IMR-90 (cell line): Measurements from ENCODE around the gene BSND.

Source experiments
- RFX5 ChIP-seq: IDR thresholded peaks from 2 replicates; pipeline ENCODE4 v1.8.0; 2012; ENCODE audit warnings: low read depth, mild to moderate bottlenecking, low read length, moderate library complexity
- SMC3 ChIP-seq: fragments of 150-350 bp; IDR thresholded peaks from 2 replicates; pipeline ENCODE4 v1.6.1; 2016; ENCODE audit warnings: low read depth, mild to moderate bottlenecking, antibody characterized with exemption, low read length, moderate library complexity
- TF ChIP-seq, protein P1 (sequence below): conservative IDR thresholded peaks from 2 replicates; pipeline ENCODE4 v1.5.1; 2012; ENCODE audit warnings: mild to moderate bottlenecking, low read depth, low read length, improper control_type of control experiment

DNA sequence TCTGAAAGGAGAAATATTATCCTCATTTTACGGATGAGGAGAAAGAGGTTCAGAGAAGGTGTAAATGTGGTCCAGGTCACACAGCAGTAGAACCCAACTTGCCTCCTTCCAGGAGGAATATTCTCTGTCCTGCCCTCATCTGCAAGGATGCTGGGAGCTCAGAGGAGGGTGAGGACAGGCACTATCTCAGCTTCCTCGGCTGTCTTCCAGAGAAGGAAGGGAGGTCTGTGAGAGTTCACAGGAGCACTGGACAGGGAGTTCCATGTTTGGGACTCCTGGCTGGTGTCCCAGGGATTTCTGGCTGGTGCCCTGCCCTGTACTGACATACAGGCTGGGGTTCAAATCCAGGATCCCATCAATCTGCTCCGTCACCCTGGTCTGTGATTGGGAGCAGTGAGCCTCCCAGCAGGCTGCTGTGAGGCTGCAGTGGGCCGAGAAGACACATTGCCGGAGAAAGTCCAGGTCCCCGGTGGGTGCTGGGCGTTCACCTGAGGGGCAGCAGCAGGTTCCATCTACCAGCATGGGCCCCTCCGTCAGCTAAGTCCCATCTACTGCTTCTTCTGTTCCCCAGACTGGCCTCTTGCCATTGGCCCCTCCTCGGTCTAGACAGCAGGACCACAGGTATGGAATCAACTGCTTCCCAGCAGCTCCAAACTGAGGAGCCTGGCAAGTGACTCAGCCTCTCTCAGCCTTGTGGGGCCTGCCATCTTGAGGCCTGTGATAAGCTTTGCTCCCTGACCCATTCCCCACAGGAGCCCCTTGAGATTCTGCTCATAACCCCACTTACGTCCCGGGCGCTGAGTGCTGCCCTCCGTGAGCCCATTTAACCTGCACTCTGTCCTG is 8.5 kb upstream of the BSND start:
- TF ChIP-seq, protein P1, sequence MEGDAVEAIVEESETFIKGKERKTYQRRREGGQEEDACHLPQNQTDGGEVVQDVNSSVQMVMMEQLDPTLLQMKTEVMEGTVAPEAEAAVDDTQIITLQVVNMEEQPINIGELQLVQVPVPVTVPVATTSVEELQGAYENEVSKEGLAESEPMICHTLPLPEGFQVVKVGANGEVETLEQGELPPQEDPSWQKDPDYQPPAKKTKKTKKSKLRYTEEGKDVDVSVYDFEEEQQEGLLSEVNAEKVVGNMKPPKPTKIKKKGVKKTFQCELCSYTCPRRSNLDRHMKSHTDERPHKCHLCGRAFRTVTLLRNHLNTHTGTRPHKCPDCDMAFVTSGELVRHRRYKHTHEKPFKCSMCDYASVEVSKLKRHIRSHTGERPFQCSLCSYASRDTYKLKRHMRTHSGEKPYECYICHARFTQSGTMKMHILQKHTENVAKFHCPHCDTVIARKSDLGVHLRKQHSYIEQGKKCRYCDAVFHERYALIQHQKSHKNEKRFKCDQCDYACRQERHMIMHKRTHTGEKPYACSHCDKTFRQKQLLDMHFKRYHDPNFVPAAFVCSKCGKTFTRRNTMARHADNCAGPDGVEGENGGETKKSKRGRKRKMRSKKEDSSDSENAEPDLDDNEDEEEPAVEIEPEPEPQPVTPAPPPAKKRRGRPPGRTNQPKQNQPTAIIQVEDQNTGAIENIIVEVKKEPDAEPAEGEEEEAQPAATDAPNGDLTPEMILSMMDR, result peak; percentile 19; the same call in 1 of the 2 replicates
- TF ChIP-seq RFX5 (no peak), SMC3 (no peak)
